Fibroblast of lung (primary cell): ENCODE results near the gene ZDHHC8. TPM values are rescaled to one million over a fixed set of nuclear protein-coding genes. Genes with fewer than 3 reads are reported as not detected.

Experiments
- DNase-seq, 2 donors: peaks; one replicate each; pipeline versions ENCODE4 v3.0.0 to v3.0.0-alpha.2; 2010; ENCODE audit warnings: low read depth in 2 of 2
- H2AFZ ChIP-seq: 2 replicates; pipeline ENCODE4 v1.5.1; 2012; ENCODE audit warnings: low read length, control low read depth, inconsistent platforms
- H3K27ac ChIP-seq: 2 replicates; pipeline ENCODE4 v1.5.1; 2011; ENCODE audit warnings: low read length, control low read depth; ENCODE audit not compliant: insufficient read depth
- H3K27me3 ChIP-seq: 2 replicates; pipeline ENCODE4 v1.5.1; 2011; ENCODE audit warnings: mild to moderate bottlenecking, low read length; ENCODE audit not compliant: control insufficient read depth, insufficient read depth
- H3K36me3 ChIP-seq: 2 replicates; pipeline ENCODE4 v1.5.1; 2011; ENCODE audit warnings: low read length; ENCODE audit not compliant: control insufficient read depth, insufficient read depth
- H3K4me1 ChIP-seq: 2 replicates; pipeline ENCODE4 v1.5.1; 2011; ENCODE audit warnings: low read length; ENCODE audit not compliant: control insufficient read depth, insufficient read depth; ENCODE audit errors: extremely low read depth
- H3K4me2 ChIP-seq: 2 replicates; pipeline ENCODE4 v1.5.1; 2011; ENCODE audit warnings: low read length, control low read depth; ENCODE audit not compliant: insufficient read depth; ENCODE audit errors: extremely low read depth
- H3K4me3 ChIP-seq, 4 experiments: fragments of 200-600 bp in 1 of 4; sonication (generic) in 1 of 4; replicated peaks in 1 of 4; 2 replicates each; pipeline ENCODE4 v1.5.1; 2011 to 2016; ENCODE audit warnings: low read length in 4 of 4, low read depth in 3 of 4, mild to moderate bottlenecking in 3 of 4, control low read depth in 2 of 4, inconsistent platforms in 1 of 4, mixed read lengths in 1 of 4; ENCODE audit not compliant: insufficient read depth in 1 of 4; ENCODE audit errors: control extremely low read depth in 1 of 4
- H3K79me2 ChIP-seq: 2 replicates; pipeline ENCODE4 v1.5.1; 2012; ENCODE audit warnings: mild to moderate bottlenecking, low read length, inconsistent platforms; ENCODE audit not compliant: control insufficient read depth, insufficient read depth
- H3K9ac ChIP-seq: 2 replicates; pipeline ENCODE4 v1.5.1; 2011; ENCODE audit warnings: mild to moderate bottlenecking, low read length, control low read depth; ENCODE audit not compliant: insufficient read depth
- H3K9me3 ChIP-seq: 2 replicates; pipeline ENCODE4 v1.5.1; 2012; ENCODE audit warnings: low read depth, low read length; ENCODE audit not compliant: control insufficient read depth, insufficient read depth
- H4K20me1 ChIP-seq: 2 replicates; pipeline ENCODE4 v1.5.1; 2011; ENCODE audit warnings: low read length; ENCODE audit not compliant: control insufficient read depth, insufficient read depth; ENCODE audit errors: extremely low read depth
- CTCF ChIP-seq, 2 donors: IDR thresholded peaks in 1 of 2; conservative IDR thresholded peaks in 1 of 2; 1 replicate in 1 of 2; 2 replicates in 1 of 2; pipeline ENCODE4 v1.5.1; 2011 to 2012; ENCODE audit warnings: low read length in 2 of 2, control low read depth in 1 of 2, inconsistent platforms in 1 of 2, low read depth in 1 of 2, mild to moderate bottlenecking in 1 of 2
- EZH2 ChIP-seq: IDR thresholded peaks from 2 replicates; pipeline ENCODE4 v1.5.1; 2012; ENCODE audit warnings: low read length, control low read depth, mild to moderate bottlenecking; ENCODE audit errors: missing control alignments
- polyA plus RNA-seq, 2 donors: library from polyadenylated mRNA; depleted of rRNA in 1 of 2; stranded (reverse) in 1 of 2; unstranded in 1 of 2; fragments of >200 nt; gene quantifications; 2 replicates each; pipeline ENCODE4 v1.2.1, GENCODE V29; 2011 to 2012; ENCODE audit warnings: missing spikeins in 1 of 2
- total RNA-seq: library from RNA; depleted of rRNA; stranded (reverse); fragments of >200 nt; gene quantifications from 2 replicates; pipeline ENCODE4 v1.2.1, GENCODE V29; 2014

ZDHHC8 gene
- total and polyA plus RNA-seq, 2 donors (not counting 1 experiment from before 2014, with no cell fraction given), result 6.6 to 26.2 TPM

GRCh38 chr22:20089226-20089976 is 42.2 kb upstream of the ZDHHC8 start:
- Histone ChIP-seq H3K27ac (no peak overlapping the region), H2AFZ (no peak overlapping the region), H3K4me3 (no peak overlapping the region), H3K9ac (no peak overlapping the region), H3K27me3 (no peaks in the 10 kb centered on the region), H4K20me1 (no peaks in the 10 kb centered on the region), H3K4me2 (no peak overlapping the region), H3K4me1 (no peaks in the 10 kb centered on the region), H3K36me3 (peaks cover 45% of the 10 kb centered on the region), H3K79me2 (peaks cover 53% of the 10 kb centered on the region), H3K9me3 (no peaks in the 10 kb centered on the region)
- TF ChIP-seq EZH2 (no peak), CTCF (conservative IDR thresholded peaks at IDR 0.05 in 1 of 2, IDR thresholded peaks at IDR 0.05 in 1 of 2; ENCODE audit: low read depth in 1 of 2, low read length in 2 of 2) (no peak)
- DNase-seq, result no peak

- no peak for DNase-seq
- no peak for TF ChIP-seq EZH2
- no peak for TF ChIP-seq CTCF (conservative IDR thresholded peaks at IDR 0.05 in 1 of 2, IDR thresholded peaks at IDR 0.05 in 1 of 2; ENCODE audit: low read depth in 1 of 2, low read length in 2 of 2)
- Histone ChIP-seq H4K20me1 (no peaks in the 10 kb centered on the region), H3K4me1 (no peaks in the 10 kb centered on the region), H2AFZ (no peak overlapping the region), H3K9ac (no peak overlapping the region), H3K36me3 (peaks cover 45% of the 10 kb centered on the region), H3K4me2 (no peak overlapping the region), H3K79me2 (peaks cover 45% of the 10 kb centered on the region), H3K4me3 (no peak overlapping the region), H3K27me3 (no peaks in the 10 kb centered on the region), H3K27ac (no peak overlapping the region), H3K9me3 (no peaks in the 10 kb centered on the region)
These were observed 41.5 kb upstream of the ZDHHC8 start for GRCh38 chr22:20089977-20090729.

- TF ChIP-seq CTCF (conservative IDR thresholded peaks at IDR 0.05 in 1 of 2, IDR thresholded peaks at IDR 0.05 in 1 of 2; ENCODE audit: low read depth in 1 of 2, low read length in 2 of 2), result no peak
- TF ChIP-seq EZH2, result no peak
- no peaks in the 10 kb centered on the region for H4K20me1 ChIP-seq
- no peak for DNase-seq
These were observed 40.8 kb upstream of the ZDHHC8 start for GRCh38 chr22:20090730-20091240.

More at GRCh38 chr22:20090730-20091240, 40.8 kb upstream of the ZDHHC8 start:
- Histone ChIP-seq H3K4me1 (no peaks in the 10 kb centered on the region), H3K36me3 (peaks cover 45% of the 10 kb centered on the region), H3K27ac (no peak overlapping the region), H3K9me3 (no peaks in the 10 kb centered on the region), H3K4me3 (no peak overlapping the region), H3K9ac (no peak overlapping the region), H3K4me2 (no peak overlapping the region), H3K79me2 (peaks cover 43% of the 10 kb centered on the region), H3K27me3 (no peaks in the 10 kb centered on the region), H2AFZ (no peak overlapping the region)
